Activated effector memory CD4-positive, alpha-beta T cell treated with Interleukin-2 at 50 U/mL for 16 hours (primary cell): ENCODE measurements around the gene FBXW5.
A peak's percentile ranks its signal among the peaks of the same experiment; 100 is the strongest.

ENCODE experiments used
- DNase-seq: peaks from one replicate; pipeline ENCODE4 v3.0.0-alpha.2; 2020

The FBXW5 gene

GRCh38 chr9:136944519-136945332 lies at the start of gene FBXW5, which contains the start of gene C8G:
Gene FBXW5, minus strand, starts transcription at chr9:136944738. Its CDS starts 655 bp downstream, at chr9:136944083.
Gene C8G, plus strand, starts transcription at chr9:136945243. Its CDS starts 78 bp downstream, at chr9:136945321.
- peak; percentile 94 for DNase-seq

GRCh38 chr9:136992819-136993369 lies 48.4 kb upstream of the FBXW5 start:
- DNase-seq, result no peak

- peak; percentile 90 for DNase-seq
Observed at GRCh38 chr9:136991993-136992818, 47.7 kb upstream of the FBXW5 start, which contains the start of gene PAXX. Gene PAXX, plus strand, starts transcription at chr9:136992422. Its CDS starts 22 bp downstream, at chr9:136992444.

GRCh38 chr9:136990242-136990911 lies 45.8 kb upstream of the FBXW5 start:
- DNase-seq, result no peak

- no peak for DNase-seq
Observed at GRCh38 chr9:136988872-136989271, 44.3 kb upstream of the FBXW5 start.

- DNase-seq, result no peak
Observed at GRCh38 chr9:136985853-136986252, 41.3 kb upstream of the FBXW5 start.

- DNase-seq, result no peak
Observed at GRCh38 chr9:136985027-136985602, 40.6 kb upstream of the FBXW5 start.

- DNase-seq, result no peak
Observed at GRCh38 chr9:136984464-136985026, 40.0 kb upstream of the FBXW5 start.

GRCh38 chr9:136983656-136984314 lies 39.2 kb upstream of the FBXW5 start:
- no peak for DNase-seq

GRCh38 chr9:136983167-136983566 lies 38.6 kb upstream of the FBXW5 start:
- DNase-seq, result no peak

GRCh38 chr9:136982232-136983051 lies 37.9 kb upstream of the FBXW5 start, which contains the start of gene LCNL1:
Gene LCNL1, plus strand, starts transcription at chr9:136982993. Its CDS starts 594 bp downstream, at chr9:136983587.
- no peak for DNase-seq

GRCh38 chr9:136981588-136982231 lies 37.2 kb upstream of the FBXW5 start:
- no peak for DNase-seq

- DNase-seq, result no peak
Observed at GRCh38 chr9:136980669-136981478, 36.3 kb upstream of the FBXW5 start.

GRCh38 chr9:136979769-136980587 lies 35.4 kb upstream of the FBXW5 start:
- DNase-seq, result no peak

- DNase-seq, result no peak
Observed at GRCh38 chr9:136978865-136979544, 34.5 kb upstream of the FBXW5 start.

GRCh38 chr9:136978073-136978864 lies 33.7 kb upstream of the FBXW5 start:
- peak; percentile 56 for DNase-seq

- DNase-seq, result no peak
Observed at GRCh38 chr9:136977649-136978072, 33.1 kb upstream of the FBXW5 start.
